NCI-H510A (cell line): Measurements from ENCODE around the gene EXOC6.

Source experiments
- DNase-seq: peaks from one replicate; lab custom pipeline; 2025; lab: John Stamatoyannopoulos, UW

Gene EXOC6

GRCh38 chr10:92848441-92849233 lies at the start of gene EXOC6:
Gene EXOC6, plus strand, starts transcription at chr10:92848520. Its CDS starts 14 bp downstream, at chr10:92848534.
- DNase-seq, result peak; percentile 80

- DNase-seq, result no peak
Observed at GRCh38 chr10:92799568-92799967, 48.8 kb upstream of the EXOC6 start.

- no peak for DNase-seq
Observed at GRCh38 chr10:92800134-92800733, 48.1 kb upstream of the EXOC6 start.

- no peak for DNase-seq
Observed at GRCh38 chr10:92801978-92802872, 46.1 kb upstream of the EXOC6 start.

- no peak for DNase-seq
Observed at GRCh38 chr10:92809840-92810239, 38.5 kb upstream of the EXOC6 start.

GRCh38 chr10:92810934-92811532 lies 37.3 kb upstream of the EXOC6 start:
- DNase-seq, result no peak

- DNase-seq, result no peak
Observed at GRCh38 chr10:92811986-92812385, 36.3 kb upstream of the EXOC6 start.

- DNase-seq, result no peak
Observed at GRCh38 chr10:92813979-92814378, 34.3 kb upstream of the EXOC6 start.

GRCh38 chr10:92814790-92815189 lies 33.5 kb upstream of the EXOC6 start:
- no peak for DNase-seq

GRCh38 chr10:92816091-92816531 lies 32.2 kb upstream of the EXOC6 start:
- DNase-seq, result no peak

GRCh38 chr10:92822060-92822634 lies 26.2 kb upstream of the EXOC6 start:
- no peak for DNase-seq

- no peak for DNase-seq
Observed at GRCh38 chr10:92822964-92823363, 25.4 kb upstream of the EXOC6 start.

- DNase-seq, result no peak
Observed at GRCh38 chr10:92826061-92826460, 22.3 kb upstream of the EXOC6 start.

- no peak for DNase-seq
Observed at GRCh38 chr10:92826504-92826903, 21.8 kb upstream of the EXOC6 start.

GRCh38 chr10:92829042-92829785 lies 19.1 kb upstream of the EXOC6 start:
- DNase-seq, result no peak

- DNase-seq, result no peak
Observed at GRCh38 chr10:92829786-92830377, 18.4 kb upstream of the EXOC6 start.

GRCh38 chr10:92830478-92831389 lies 17.6 kb upstream of the EXOC6 start:
- no peak for DNase-seq

GRCh38 chr10:92832121-92832520 lies 16.2 kb upstream of the EXOC6 start:
- DNase-seq, result no peak

- no peak for DNase-seq
Observed at GRCh38 chr10:92832998-92833650, 15.2 kb upstream of the EXOC6 start.
